ENCODE data around the gene OPRPN.

The OPRPN gene, protein sequence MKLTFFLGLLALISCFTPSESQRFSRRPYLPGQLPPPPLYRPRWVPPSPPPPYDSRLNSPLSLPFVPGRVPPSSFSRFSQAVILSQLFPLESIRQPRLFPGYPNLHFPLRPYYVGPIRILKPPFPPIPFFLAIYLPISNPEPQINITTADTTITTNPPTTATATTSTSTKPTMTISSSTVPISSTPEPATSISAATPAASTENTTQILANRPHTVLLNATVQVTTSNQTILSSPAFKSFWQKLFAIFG

DNA sequence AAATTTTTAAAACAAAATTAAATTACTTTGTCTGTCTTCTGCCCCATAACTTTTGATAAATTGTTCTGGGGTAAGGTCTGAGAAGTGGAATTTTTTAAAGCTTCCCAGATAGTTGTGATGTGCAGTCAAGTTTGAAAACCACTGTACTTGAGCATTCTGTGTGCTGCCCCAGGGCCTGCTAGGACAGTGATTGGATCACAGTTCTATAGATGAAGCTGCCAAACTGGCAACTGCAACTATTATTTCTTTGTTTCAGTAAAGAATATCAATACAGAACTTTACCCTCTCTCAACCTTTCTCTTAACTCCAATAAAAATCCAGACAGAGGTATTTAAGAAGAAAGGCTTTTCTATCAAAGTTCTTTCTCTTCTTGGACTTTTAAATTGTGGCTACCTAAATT, at the start of gene OPRPN:
Gene OPRPN, plus strand, starts transcription at position 361 of the 400 bp plus-strand sequence. CDS start 1,346 bp downstream, outside the sequence.
- no peak for DNase-seq (ENCODE audit: low read depth)

DNA sequence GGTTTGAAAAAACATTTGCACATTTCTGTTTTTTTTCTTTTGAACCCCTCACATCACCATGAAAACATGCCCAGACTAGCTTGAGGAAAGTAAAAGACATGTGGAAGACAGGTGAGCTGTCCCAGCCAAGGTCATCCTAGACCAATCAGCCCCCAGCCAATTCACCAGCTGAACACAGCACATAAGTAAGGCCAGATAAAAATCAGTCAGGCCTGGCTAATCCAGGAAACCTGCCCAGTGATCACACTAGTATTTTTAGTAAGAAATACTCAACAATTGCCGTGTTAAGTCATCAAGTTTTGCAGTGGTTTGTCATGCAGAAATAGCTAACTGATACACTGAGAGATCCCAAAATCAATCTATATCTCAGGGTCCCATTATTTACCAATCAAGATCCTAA, 41.6 kb upstream of the OPRPN start:
- no peak for DNase-seq (ENCODE audit: low read depth)

DNA sequence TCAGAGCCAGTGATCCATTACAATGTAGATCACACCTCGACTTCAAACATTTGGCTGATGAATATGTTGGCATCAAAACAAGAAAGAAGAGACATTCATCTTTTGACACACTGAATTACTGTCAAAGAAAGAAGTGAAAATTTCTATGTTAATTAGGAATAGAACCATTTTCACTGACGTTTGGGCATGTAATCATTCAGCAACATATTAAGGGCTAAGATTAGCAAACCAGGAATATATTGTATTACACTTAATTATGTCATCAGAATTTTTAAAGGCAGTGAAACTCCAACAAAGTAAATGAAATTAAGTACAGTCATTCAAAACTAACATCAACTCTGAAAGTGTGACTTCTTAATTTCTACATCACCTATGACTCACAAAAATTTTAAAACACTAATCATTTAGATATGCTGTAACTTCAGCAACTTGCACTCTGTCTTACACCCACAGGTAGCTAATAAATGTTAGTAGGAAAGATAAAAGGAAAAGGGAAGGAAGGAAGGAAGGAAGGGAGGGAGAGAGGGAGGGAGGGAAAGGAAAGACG, 38.6 kb upstream of the OPRPN start:
- DNase-seq (ENCODE audit: low read depth): no peak

DNA sequence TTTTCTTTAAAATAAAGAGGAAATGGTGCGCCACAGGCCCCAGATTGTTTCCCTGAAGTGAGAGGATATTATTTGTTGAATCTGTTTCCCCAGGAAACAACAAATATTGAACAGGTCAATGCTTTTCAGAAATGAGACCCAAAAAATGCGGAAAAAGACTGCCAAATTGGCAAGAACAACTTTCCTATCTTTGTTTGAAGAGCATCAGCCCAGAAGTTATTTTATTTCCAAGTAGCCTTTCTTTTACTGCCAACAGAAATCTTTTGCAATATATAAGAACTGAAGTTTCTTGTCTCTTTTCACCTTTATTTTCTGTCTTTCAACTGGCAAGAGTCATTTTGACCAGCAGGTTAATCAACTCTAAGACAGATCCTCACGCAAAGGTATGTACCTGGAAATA, 37.3 kb upstream of the OPRPN start, which contains the start of gene SMR3A:
Gene SMR3A, plus strand, starts transcription at position 301 of the 400 bp plus-strand sequence. CDS start 1,356 bp downstream, outside the sequence.
- DNase-seq (ENCODE audit: low read depth): no peak

DNA sequence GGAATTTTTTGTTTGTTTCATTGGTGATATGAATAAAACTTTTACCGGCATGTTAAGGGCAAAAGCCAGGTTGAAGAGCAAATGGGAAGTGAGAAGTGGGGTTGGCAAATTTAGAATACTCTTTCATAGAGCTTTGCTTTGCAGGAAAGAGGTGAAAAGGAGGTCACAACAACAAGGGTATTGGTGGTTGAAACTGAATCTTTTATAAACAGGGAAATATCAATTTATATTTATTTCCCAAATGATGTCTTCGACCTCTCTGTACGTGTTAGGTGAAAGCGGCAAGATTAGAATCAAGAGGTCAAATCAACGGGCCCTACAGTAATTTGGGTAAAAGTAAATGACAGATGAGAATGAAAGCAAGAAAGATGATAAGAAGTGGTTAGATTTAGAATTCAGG, 33.7 kb upstream of the OPRPN start:
- DNase-seq (ENCODE audit: low read depth): no peak

DNA sequence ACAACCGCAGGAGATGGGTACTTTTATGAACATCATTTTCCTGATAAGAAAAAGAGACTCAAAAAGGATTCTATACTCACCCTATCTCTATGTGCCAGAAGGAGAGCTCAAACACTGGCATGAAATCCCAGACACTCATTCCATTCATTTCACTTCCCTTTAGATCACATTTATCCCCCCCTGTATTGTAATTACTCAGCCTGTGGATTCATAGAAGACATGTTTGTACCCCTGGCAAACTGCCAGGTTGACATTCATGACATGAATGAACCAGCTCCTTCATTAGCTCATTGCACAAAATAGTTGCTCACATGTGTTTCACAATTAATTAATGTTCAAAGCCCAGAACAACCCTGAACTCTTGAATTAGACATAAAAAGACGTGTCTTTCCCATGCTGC, 32.3 kb upstream of the OPRPN start:
- no peak for DNase-seq (ENCODE audit: low read depth)

DNA sequence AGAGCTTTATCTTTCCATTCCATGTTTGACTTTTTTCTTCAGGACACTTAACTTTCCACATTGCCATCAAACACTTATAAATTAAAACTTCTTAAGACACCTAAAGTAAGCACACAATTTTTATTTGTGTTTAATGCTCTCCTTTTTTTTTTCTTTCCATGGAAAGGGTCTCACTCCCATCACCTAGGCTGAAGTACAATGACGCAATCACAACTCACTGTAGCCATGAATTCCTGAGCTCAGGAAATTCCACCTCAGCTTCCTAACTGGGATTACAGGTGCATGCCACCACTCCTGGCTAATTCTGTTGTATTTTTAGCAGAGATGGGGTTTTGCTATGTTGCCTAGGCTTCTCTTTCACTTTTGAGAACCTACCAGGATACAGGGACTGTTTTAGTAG, 29.9 kb upstream of the OPRPN start:
- DNase-seq (ENCODE audit: low read depth): no peak

DNA sequence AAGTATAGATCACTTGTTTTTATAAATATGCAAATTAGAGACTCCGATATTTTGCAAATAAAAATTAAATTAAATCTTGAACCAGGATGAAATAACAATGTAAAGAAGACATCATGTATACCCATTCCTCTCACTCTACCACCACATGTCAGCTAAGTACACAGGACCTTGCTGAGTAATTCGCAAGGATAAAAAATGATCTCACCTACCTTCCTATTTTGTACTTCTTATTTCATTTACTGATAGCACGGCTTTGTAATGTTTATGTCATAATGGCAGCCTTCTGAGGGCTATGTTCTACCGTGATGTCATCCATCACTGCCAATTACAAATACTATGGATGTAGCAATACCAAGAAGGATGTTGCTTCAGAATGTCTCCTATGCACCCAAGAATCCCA, 25.8 kb upstream of the OPRPN start:
- DNase-seq (ENCODE audit: low read depth): no peak

DNA sequence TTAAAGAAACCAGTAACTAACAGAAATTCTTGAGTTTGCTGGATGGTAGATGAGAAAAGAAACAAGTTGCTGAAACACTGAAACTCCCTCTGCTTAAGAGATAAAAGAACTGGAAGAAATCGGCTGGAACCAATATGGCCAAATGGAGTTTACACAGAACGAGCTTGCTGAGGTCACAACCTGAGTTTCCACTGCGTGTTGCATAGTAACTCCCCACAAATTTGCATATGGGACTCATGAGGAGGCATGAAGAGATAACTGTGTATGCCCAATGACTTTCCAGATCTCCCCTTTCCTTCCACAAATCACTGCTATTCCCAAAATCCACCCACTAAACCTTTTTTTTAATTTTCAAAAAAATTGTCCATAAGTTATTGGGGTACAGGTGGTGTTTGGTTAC, 25.0 kb upstream of the OPRPN start:
- DNase-seq (ENCODE audit: low read depth): no peak

DNA sequence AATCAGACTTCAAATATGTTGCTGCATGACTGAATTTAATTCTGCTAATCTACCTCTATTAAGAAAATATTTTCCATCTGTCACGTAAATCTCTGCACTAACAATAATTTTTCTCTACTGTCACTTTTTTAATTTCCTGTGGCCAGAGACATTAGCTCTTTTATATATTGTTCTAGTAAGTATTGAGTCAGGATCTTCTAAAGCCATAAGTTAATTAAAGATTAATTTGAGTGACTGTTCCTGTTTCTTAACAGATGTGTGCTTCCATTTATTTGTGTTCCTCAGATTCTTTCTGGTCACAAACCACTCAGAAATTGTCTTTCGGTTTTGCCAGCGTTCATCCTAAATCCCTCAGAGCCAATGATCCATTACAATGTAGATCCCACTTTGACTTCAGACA, 17.2 kb upstream of the OPRPN start:
- no peak for DNase-seq (ENCODE audit: low read depth)

DNA sequence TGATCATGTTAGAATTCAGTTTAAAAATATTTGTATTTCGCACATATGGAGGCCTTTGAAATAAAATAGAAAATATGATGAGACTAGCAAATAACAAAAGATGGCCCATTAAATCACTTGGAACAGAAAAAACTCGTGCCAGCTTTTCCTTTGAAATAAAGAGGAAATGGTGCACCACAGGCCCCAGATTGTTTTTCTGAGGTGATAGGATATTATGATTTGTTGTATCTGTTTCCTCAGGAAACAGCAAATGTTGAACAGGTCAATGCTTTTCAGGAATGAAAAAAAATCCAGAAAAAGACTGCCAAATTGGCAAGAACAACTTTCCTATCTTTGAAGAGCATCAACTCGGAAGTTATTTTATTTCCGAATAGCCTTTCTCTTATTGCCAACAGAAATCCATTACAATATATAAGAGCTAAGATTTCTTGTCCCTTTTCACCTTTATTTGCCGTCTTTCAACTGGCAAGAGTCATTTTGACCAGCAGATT, 15.0 kb upstream of the OPRPN start, which contains the start of gene SMR3B:
Gene SMR3B, plus strand, starts transcription at position 441 of the 491 bp plus-strand sequence. CDS start 1,380 bp downstream, outside the sequence.
- DNase-seq (ENCODE audit: low read depth): no peak

DNA sequence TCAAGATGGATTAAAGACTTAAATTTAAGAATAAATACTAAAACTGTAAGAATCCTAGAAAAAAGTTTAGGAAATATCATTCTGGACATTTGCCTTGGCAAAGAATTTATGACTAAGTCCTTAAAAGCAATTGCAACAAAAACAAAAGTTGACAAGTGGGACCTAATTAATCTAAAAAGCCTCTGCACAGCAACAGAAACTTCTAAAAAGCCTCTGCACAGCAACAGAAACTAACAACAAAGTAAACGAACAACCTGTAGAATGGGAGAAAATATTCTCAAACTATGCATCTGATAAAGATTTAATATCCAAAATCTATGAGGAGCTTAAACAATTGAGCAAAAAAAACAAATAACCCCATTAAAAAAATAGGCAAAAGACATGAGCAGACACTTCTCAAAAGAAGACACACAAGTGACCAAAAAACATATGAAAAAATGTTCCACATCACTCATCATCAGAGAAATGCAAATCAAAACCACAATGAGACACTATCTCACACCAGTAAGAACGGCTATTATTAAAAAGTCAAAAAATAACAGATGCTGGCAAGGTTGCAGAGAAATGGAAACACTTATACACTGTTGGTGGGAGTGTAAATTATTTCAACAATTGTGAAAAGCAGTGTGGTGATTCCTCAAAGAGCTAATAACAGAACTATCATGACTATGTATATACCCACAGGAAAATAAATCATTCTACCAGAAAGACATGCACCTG, 5.5 kb upstream of the OPRPN start:
- no peak for DNase-seq (ENCODE audit: low read depth)

DNA sequence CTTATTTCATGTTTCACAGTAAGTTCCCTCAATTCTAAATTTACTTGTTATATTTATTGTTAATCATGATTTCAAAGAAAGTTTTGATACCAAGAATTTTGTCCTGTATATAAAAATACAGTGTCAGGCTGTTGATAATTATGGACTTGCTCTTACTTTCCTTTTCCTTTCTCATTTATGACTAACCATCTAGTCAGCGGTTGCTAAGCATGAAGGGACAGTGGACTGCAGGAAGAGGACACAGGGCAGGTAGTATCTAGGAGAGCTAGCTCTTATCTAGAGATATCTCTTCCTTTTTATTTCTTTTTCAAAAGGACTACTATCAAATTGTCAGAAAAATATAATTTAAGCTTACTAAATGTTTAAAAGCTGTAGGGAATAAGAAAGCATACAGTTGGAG, 1.6 kb downstream of the OPRPN start:
- DNase-seq (ENCODE audit: low read depth): no peak

DNA sequence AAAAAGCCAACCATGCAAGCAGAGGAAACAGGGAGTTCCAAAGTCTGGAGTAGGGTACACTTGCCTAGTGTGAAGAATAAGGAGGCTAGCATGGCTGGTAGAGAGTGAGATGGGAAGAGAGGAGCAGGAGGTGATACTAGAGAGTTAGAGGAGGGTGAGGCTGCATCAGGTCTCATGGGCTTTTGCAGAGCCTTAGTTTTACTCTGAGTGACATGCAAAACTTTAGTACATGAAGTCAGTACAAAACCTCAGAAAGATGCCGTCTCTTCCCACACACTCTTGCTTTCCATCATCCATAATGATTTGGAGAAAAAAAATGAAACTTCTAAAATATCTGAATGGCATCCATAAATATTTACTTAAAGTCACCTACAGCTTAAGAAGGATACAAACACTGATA, 5.0 kb downstream of the OPRPN start:
- no peak for DNase-seq (ENCODE audit: low read depth)

DNA sequence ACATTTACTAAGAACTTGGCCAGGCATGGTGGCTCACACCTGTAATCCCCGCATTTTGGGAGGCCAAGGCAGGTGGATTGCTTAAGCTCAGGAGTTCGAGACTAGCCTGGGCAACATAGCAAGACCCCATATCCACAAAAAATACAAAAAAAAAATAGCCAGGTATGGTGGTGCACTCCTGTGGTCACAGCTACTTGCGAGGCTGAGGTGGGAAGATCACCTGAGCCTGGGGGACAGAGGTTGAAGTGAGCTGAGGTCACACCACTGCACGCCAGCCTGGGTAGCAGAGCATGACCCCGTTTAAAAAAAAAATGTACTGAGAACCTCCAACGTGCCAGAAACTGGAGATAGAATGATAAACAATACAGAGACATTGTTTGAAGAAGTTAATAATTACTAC, 8.0 kb downstream of the OPRPN start:
- no peak for DNase-seq (ENCODE audit: low read depth)

DNA sequence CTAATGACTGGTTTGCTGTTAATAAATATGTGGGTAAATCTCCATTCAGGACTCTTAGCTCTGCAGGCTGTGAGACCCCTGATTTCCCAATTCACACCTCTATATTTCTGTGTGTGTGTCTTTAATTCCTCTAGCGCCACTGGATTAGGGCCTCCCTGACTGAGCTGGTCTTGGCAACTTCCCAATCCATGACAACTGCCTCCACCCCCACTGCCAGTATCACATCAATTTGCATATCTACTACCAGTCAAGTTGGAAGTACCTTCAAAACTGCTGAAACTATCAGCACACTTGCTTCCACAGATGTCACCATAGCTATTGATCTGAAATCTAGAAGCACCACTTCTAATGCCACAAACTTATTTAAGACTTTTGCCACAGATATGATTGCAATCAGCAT, 27.6 kb downstream of the OPRPN start:
- DNase-seq (ENCODE audit: low read depth): no peak

DNA sequence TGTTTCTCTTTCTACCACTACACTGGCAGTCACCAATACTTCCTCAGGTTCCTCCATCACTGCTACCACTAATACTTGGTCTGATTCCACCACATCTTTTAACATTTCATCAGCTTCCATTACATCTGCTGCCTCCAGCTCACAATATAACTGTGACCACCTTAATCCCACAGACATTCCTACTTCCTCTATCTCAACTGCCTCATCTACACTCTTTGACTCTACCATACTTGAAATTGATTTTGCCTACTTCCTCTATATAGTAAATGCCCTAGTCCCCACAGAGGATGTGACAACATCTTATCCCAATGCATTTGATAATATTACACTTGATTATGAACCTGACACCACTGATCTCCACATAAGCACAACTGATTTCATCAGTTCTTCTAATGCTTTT, 29.0 kb downstream of the OPRPN start:
- DNase-seq (ENCODE audit: low read depth): no peak

DNA sequence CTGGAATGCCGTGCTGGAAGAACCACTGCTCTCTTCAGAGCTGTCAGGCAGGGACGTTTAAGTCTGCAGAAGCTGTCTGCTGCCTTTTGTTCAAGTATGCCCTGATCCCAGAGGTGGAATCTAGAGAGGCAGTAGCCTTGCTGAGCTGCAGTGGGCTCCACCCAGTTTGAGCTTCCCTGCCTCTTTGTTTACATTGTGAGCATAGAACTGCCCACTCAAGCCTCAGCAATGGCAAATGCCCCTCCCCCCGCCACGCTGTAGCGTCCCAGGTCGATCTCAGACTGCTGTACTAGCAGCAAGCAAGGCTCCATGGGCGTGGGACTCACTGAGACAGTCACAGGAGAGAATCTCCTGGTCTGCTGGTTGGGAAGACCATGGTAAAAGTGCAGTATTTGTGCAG, 39.5 kb downstream of the OPRPN start:
- DNase-seq (ENCODE audit: low read depth): no peak

DNA sequence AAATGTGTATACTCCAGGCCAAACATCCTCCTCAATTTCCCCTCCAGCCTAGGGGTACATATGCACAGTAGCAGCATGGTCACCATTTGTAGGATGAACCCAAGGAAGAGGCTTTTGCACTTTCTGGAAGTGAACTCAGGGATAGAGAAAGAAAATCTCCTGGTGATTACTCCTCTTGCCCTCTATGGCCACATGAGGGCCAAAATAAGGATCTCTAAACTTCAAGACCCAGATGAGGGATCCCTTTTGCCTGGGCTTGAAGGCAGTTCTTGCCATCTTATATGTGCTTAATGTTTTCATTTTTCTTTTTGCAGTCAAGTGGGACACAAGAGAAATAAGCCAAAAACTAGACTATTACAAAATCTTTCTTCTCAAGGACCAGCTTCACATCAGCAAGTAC, 44.7 kb downstream of the OPRPN start:
- DNase-seq (ENCODE audit: low read depth): no peak

DNA sequence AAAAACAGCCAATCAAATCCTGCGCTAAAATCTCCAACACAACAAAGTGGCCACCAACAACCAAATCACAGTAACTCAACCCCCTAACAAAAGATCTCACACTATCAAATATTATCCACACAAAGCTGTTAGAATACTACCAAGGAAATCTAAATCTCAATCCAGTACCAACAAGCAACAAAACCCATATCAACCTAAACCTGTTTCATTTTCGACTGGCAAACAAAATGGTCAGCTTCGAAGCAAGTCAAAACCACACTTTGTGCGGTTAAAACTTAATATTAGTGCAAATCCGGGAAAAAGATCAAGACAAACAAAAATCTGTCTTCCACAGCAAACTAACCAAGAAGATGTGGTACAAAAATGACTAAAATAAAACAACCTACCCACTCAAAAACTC, 45.6 kb downstream of the OPRPN start:
- DNase-seq (ENCODE audit: low read depth): no peak

DNA sequence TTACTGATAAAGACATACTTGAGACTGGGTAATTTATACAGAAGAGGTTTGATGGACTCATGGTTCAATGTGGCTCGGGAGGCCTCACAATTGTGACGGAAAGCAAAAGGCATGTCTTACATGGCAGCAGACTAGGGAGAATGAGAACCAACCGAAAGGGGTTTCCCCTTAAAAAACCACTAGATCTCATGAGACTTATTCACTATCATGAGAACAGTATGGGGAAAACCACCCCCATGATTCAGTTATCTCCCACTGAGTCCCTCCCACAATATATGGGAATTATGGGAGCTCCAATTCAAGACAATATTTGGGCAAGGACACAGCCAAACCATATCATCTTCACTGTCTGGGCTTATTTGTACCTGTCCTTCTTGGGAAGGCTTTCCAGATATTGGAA, 51.5 kb downstream of the OPRPN start:
- DNase-seq (ENCODE audit: low read depth): no peak

DNA sequence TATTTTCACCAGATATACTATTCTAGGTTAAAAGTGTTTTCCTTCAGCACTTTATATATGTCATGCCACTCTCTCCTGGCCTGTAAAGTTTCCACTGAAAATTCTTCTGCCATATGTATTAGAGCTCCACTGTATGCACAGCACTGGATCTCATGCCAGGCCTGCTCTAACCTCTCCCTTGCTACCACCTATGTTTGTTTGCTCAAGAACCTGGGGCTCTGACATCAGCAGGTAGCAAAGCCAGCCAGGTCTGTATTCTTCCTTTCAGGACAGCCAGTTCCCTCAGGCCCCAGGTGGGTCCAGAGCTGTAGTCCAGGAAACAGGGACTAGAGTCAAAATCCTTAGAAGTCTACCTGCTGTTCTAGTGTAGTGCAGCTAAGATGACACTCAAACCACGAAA, 55.2 kb downstream of the OPRPN start:
- no peak for DNase-seq (ENCODE audit: low read depth)
